Suprapubic skin (tissue), 3 donors: ENCODE data around the gene HAVCR2.

ENCODE experiments used
- POLR2A ChIP-seq, 2 donors: fragments of 450-650 bp; IDR thresholded peaks; one replicate each; pipeline ENCODE4 v1.6.1; 2017; ENCODE audit warnings: antibody characterized with exemption in 2 of 2, mild to moderate bottlenecking in 2 of 2, moderate library complexity in 2 of 2
- TF ChIP-seq, protein P1 (sequence below), 2 donors: fragments of 200-600 bp in 1 of 2; fragments of 450-650 bp in 1 of 2; sonication (generic) in 1 of 2; IDR thresholded peaks; one replicate each; pipeline ENCODE4 v1.5.1; 2016 to 2019; ENCODE audit warnings: antibody characterized with exemption in 2 of 2, mild to moderate bottlenecking in 1 of 2, moderate library complexity in 1 of 2

DNA sequence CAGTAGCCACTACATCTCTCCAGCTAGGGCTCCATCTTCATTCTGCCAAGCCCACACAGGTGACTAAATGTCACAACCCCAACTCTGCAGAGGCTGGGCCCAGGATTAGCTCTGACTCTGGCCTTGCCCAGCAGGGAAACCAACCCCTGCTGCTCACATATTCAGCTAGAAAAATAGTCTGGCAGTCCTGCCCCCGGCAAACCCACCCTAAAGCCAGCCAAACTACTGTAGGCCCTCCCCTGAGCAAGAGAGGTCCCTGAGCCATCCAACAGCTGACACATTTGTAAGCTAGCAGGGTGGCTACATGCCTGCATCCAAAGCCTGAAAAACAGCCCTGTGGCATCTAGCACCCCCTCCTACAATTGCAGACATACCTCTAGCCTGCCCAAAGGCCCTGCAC is 11.3 kb upstream of the HAVCR2 start:
- TF ChIP-seq, protein P1, sequence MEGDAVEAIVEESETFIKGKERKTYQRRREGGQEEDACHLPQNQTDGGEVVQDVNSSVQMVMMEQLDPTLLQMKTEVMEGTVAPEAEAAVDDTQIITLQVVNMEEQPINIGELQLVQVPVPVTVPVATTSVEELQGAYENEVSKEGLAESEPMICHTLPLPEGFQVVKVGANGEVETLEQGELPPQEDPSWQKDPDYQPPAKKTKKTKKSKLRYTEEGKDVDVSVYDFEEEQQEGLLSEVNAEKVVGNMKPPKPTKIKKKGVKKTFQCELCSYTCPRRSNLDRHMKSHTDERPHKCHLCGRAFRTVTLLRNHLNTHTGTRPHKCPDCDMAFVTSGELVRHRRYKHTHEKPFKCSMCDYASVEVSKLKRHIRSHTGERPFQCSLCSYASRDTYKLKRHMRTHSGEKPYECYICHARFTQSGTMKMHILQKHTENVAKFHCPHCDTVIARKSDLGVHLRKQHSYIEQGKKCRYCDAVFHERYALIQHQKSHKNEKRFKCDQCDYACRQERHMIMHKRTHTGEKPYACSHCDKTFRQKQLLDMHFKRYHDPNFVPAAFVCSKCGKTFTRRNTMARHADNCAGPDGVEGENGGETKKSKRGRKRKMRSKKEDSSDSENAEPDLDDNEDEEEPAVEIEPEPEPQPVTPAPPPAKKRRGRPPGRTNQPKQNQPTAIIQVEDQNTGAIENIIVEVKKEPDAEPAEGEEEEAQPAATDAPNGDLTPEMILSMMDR (IDR thresholded peaks at IDR 0.05), result no peak
- TF ChIP-seq POLR2A (IDR thresholded peaks at IDR 0.05), result no peak
